Right ventricle myocardium inferior (tissue), 1 donor: Measurements from ENCODE around the gene TTLL7. TPM values are rescaled to one million over a fixed set of nuclear protein-coding genes. Genes with fewer than 3 reads are reported as not detected.

Experiments used
- ATAC-seq: fragments of 200-7000 bp; cut with Tn5 transposase; one replicate; pipeline ENCODE4 v1.9.1; 2020; ENCODE audit warnings: mild to moderate bottlenecking, moderate library complexity
- DNase-seq: peaks from one replicate; pipeline ENCODE4 v3.0.0; 2021; ENCODE audit errors: missing footprints
- intact Hi-C: fragments of 100-400 bp; cut with DNase I; formaldehyde crosslinking; loops from one replicate; pipeline ENCODE4 v1.11.0; 2022
- long read RNA-seq: library from polyadenylated mRNA; unstranded; transcript quantifications from one replicate; pipeline ENCODE4 v2.0.0, GENCODE V29; 2021
- total RNA-seq: library from RNA; stranded (reverse); fragmentation: NEBNext Ultra II Directional; extraction: Animal tissue kit (Norgen Biotek cat#: 25700); gene quantifications from one replicate; pipeline ENCODE4 v1.2.1, GENCODE V29; 2021
- donor health status: DM: no; HTN: yes; CAD: no; lungs with severe emphysema.

TTLL7 gene
- total RNA-seq = 3.7 TPM
- long read RNA-seq = 0 reads

GRCh38 chr1:83998498-83999315 is at the start of gene TTLL7:
TTLL7 (minus strand) TSS chr1:83999132; CDS start chr1:83952211, 46,921 bp downstream.
- DNase-seq = peak; percentile 87
- intact Hi-C loops = no loop called here
- ATAC-seq = peak; percentile 93

GRCh38 chr1:84042461-84042860 is 43.5 kb upstream of the TTLL7 start:
- intact Hi-C loops = no loop called here
- ATAC-seq = no peak
- no peak for DNase-seq

- DNase-seq = no peak
- intact Hi-C loops = no loop called here
- no peak for ATAC-seq
Measured at GRCh38 chr1:84037758-84038611, 39.1 kb upstream of the TTLL7 start.

- ATAC-seq (no peak), DNase-seq (no peak)
- intact Hi-C loops = no loop called here
Measured at GRCh38 chr1:84031802-84032327, 32.9 kb upstream of the TTLL7 start.

GRCh38 chr1:84027368-84027767 is 28.4 kb upstream of the TTLL7 start:
- intact Hi-C loops = no loop called here

GRCh38 chr1:84025966-84026365 is 27.0 kb upstream of the TTLL7 start:
- DNase-seq = no peak
- ATAC-seq = no peak
- intact Hi-C loops = no loop called here

More at GRCh38 chr1:84027368-84027767, 28.4 kb upstream of the TTLL7 start:
- ATAC-seq (no peak), DNase-seq (no peak)

- intact Hi-C loops = no loop called here
- no peak for DNase-seq
- ATAC-seq = no peak
Measured at GRCh38 chr1:84021822-84022221, 22.9 kb upstream of the TTLL7 start.

- ATAC-seq (no peak), DNase-seq (no peak)
- intact Hi-C loops = no loop called here
Measured at GRCh38 chr1:84020151-84020550, 21.2 kb upstream of the TTLL7 start.

GRCh38 chr1:84019217-84019616 is 20.3 kb upstream of the TTLL7 start:
- intact Hi-C loops = no loop called here
- ATAC-seq (no peak), DNase-seq (no peak)

- ATAC-seq (no peak), DNase-seq (no peak)
- intact Hi-C loops = no loop called here
Measured at GRCh38 chr1:84013708-84014107, 14.8 kb upstream of the TTLL7 start.

- DNase-seq (no peak), ATAC-seq (no peak)
- intact Hi-C loops = no loop called here
Measured at GRCh38 chr1:84012018-84012417, 13.1 kb upstream of the TTLL7 start.

GRCh38 chr1:84010136-84010535 is 11.2 kb upstream of the TTLL7 start:
- intact Hi-C loops = no loop called here
- DNase-seq (no peak), ATAC-seq (no peak)

GRCh38 chr1:84008631-84009030 is 9.7 kb upstream of the TTLL7 start:
- intact Hi-C loops = no loop called here
- ATAC-seq (no peak), DNase-seq (no peak)

GRCh38 chr1:84006591-84006990 is 7.7 kb upstream of the TTLL7 start:
- ATAC-seq = no peak
- DNase-seq = no peak
- intact Hi-C loops = no loop called here

- ATAC-seq = no peak
- DNase-seq = no peak
- intact Hi-C loops = no loop called here
Measured at GRCh38 chr1:84001501-84001900, 2.6 kb upstream of the TTLL7 start.

GRCh38 chr1:84000954-84001495 is 2.1 kb upstream of the TTLL7 start:
- DNase-seq = no peak
- no peak for ATAC-seq
- intact Hi-C loops = no loop called here

- DNase-seq (no peak), ATAC-seq (no peak)
- intact Hi-C loops = no loop called here
Measured at GRCh38 chr1:84000196-84000885, 1.4 kb upstream of the TTLL7 start.

GRCh38 chr1:83999316-83999819 is 436 bp upstream of the TTLL7 start:
- peak; percentile 98 for ATAC-seq
- peak; percentile 90 for DNase-seq

GRCh38 chr1:83998205-83998497 is 781 bp downstream of the TTLL7 start:
- ATAC-seq (no peak), DNase-seq (no peak)
- intact Hi-C loops = no loop called here

More at GRCh38 chr1:83999316-83999819, 436 bp upstream of the TTLL7 start:
- intact Hi-C loops = no loop called here
